Astrocyte (in vitro differentiated cells and primary cell): Measurements from ENCODE around the gene IL4I1.

Experiments
- CTCF ChIP-seq: IDR thresholded peaks from 2 replicates; pipeline ENCODE4 v1.5.1; 2011; ENCODE audit warnings: low read depth, mild to moderate bottlenecking, inconsistent platforms, low read length, moderate library complexity; ENCODE audit not compliant: insufficient read depth
- EZH2 ChIP-seq: IDR thresholded peaks from 2 replicates; pipeline ENCODE4 v1.6.1; 2012; ENCODE audit warnings: mild to moderate bottlenecking, low read length, inconsistent platforms; ENCODE audit not compliant: insufficient read depth

GRCh38 chr19:49929611-49930482, 33.2 kb upstream of the IL4I1 start:
- TF ChIP-seq CTCF (no peak), EZH2 (no peak)
